ENCODE data around the gene ADGRG6.

Gene ADGRG6

GRCh38 chr6:142297996-142298753 lies 3.6 kb upstream of the ADGRG6 start:
- Mint-ChIP-seq H3K9me3 (no peaks in the 10 kb centered on the region), H3K27me3 (peaks cover 34% of the 10 kb centered on the region), H3K36me3 (no peaks in the 10 kb centered on the region), H3K4me1 (peaks cover 13% of the 10 kb centered on the region), H3K27ac (no peak overlapping the region), H3K4me3 (no peak overlapping the region)
- CTCF ChIA-PET: no interaction called here
- no peak for DNase-seq

- Mint-ChIP-seq H3K27me3 (peaks cover 36% of the 10 kb centered on the region), H3K36me3 (no peaks in the 10 kb centered on the region), H3K9me3 (no peaks in the 10 kb centered on the region), H3K27ac (no peak overlapping the region), H3K4me3 (no peak overlapping the region), H3K4me1 (peaks cover 13% of the 10 kb centered on the region)
- no peak for DNase-seq
- CTCF ChIA-PET: interaction anchor here (0.9 to 1.2 kb wide), 3 partner anchors 14 to 87 kb away, joined by 3 read pairs; no protein-coding TSS in a partner anchor
Measured at GRCh38 chr6:142300302-142300701, 1.5 kb upstream of the ADGRG6 start.

- DNase-seq: no peak
- Mint-ChIP-seq H3K4me3 (peak overlapping the region; percentile 77), H3K27ac (no peak overlapping the region), H3K36me3 (no peaks in the 10 kb centered on the region), H3K9me3 (no peaks in the 10 kb centered on the region), H3K4me1 (peaks cover 13% of the 10 kb centered on the region), H3K27me3 (peaks cover 38% of the 10 kb centered on the region)
- CTCF ChIA-PET: interaction anchor here (0.6 to 1.2 kb wide), 5 partner anchors 9 to 86 kb away, joined by 3 read pairs; no protein-coding TSS in a partner anchor
Measured at GRCh38 chr6:142300758-142301650, 803 bp upstream of the ADGRG6 start.

GRCh38 chr6:142302421-142303175 lies 791 bp downstream of the ADGRG6 start:
- Mint-ChIP-seq H3K4me1 (peaks cover 13% of the 10 kb centered on the region), H3K27ac (no peak overlapping the region), H3K4me3 (peak overlapping the region; percentile 77), H3K27me3 (peaks cover 42% of the 10 kb centered on the region), H3K36me3 (no peaks in the 10 kb centered on the region), H3K9me3 (no peaks in the 10 kb centered on the region)
- CTCF ChIA-PET: no interaction called here
- no peak for DNase-seq

GRCh38 chr6:142303176-142303533 lies 1.3 kb downstream of the ADGRG6 start:
- no peaks in the 10 kb centered on the region for H3K36me3 Mint-ChIP-seq
- CTCF ChIA-PET: interaction anchor here (1.3 kb wide), 1 partner anchor 147 kb away, joined by 3 read pairs; no protein-coding TSS in a partner anchor
- H3K27ac Mint-ChIP-seq: no peak overlapping the region
- peaks cover 42% of the 10 kb centered on the region for H3K27me3 Mint-ChIP-seq
- DNase-seq: no peak
- H3K4me1 Mint-ChIP-seq: peaks cover 13% of the 10 kb centered on the region
- no peak overlapping the region for H3K4me3 Mint-ChIP-seq
- no peaks in the 10 kb centered on the region for H3K9me3 Mint-ChIP-seq

GRCh38 chr6:142304241-142304640 lies 2.4 kb downstream of the ADGRG6 start:
- Mint-ChIP-seq H3K36me3 (no peaks in the 10 kb centered on the region), H3K9me3 (no peaks in the 10 kb centered on the region), H3K4me1 (peaks cover 13% of the 10 kb centered on the region), H3K27ac (no peak overlapping the region), H3K4me3 (no peak overlapping the region), H3K27me3 (peaks cover 42% of the 10 kb centered on the region)
- CTCF ChIA-PET: interaction anchor here (0.7 to 1.3 kb wide), 2 partner anchors 56 to 148 kb away, joined by 3 read pairs; no protein-coding TSS in a partner anchor
- no peak for DNase-seq

- Mint-ChIP-seq H3K9me3 (no peaks in the 10 kb centered on the region), H3K27me3 (peaks cover 23% of the 10 kb centered on the region), H3K27ac (no peak overlapping the region), H3K4me1 (peaks cover 10% of the 10 kb centered on the region), H3K36me3 (no peaks in the 10 kb centered on the region), H3K4me3 (no peak overlapping the region)
- DNase-seq: no peak
- CTCF ChIA-PET: no interaction called here
Measured at GRCh38 chr6:142306736-142307135, 4.9 kb downstream of the ADGRG6 start.

- no peaks in the 10 kb centered on the region for H3K4me1 Mint-ChIP-seq
- H3K27ac Mint-ChIP-seq: no peak overlapping the region
- H3K36me3 Mint-ChIP-seq: no peaks in the 10 kb centered on the region
- H3K9me3 Mint-ChIP-seq: no peaks in the 10 kb centered on the region
- H3K27me3 Mint-ChIP-seq: peaks cover 8% of the 10 kb centered on the region
- CTCF ChIA-PET: no interaction called here
- DNase-seq: no peak
- H3K4me3 Mint-ChIP-seq: no peak overlapping the region
Measured at GRCh38 chr6:142307963-142308748, 6.3 kb downstream of the ADGRG6 start.

GRCh38 chr6:142309426-142309825 lies 7.6 kb downstream of the ADGRG6 start:
- H3K4me3 Mint-ChIP-seq: no peak overlapping the region
- DNase-seq: no peak
- H3K27ac Mint-ChIP-seq: no peak overlapping the region
- H3K27me3 Mint-ChIP-seq: peaks cover 6% of the 10 kb centered on the region
- H3K9me3 Mint-ChIP-seq: no peaks in the 10 kb centered on the region
- CTCF ChIA-PET: no interaction called here
- no peaks in the 10 kb centered on the region for H3K4me1 Mint-ChIP-seq
- H3K36me3 Mint-ChIP-seq: no peaks in the 10 kb centered on the region

GRCh38 chr6:142313284-142313683 lies 11.5 kb downstream of the ADGRG6 start:
- Mint-ChIP-seq H3K36me3 (no peaks in the 10 kb centered on the region), H3K27ac (no peak overlapping the region), H3K4me1 (no peaks in the 10 kb centered on the region), H3K27me3 (no peaks in the 10 kb centered on the region), H3K9me3 (no peaks in the 10 kb centered on the region), H3K4me3 (no peak overlapping the region)
- no peak for DNase-seq
- CTCF ChIA-PET: no interaction called here

- no peaks in the 10 kb centered on the region for H3K36me3 Mint-ChIP-seq
- H3K9me3 Mint-ChIP-seq: no peaks in the 10 kb centered on the region
- no peaks in the 10 kb centered on the region for H3K4me1 Mint-ChIP-seq
- CTCF ChIA-PET: interaction anchor here (0.9 kb wide), 1 partner anchor 75 kb away, joined by 3 read pairs; no protein-coding TSS in a partner anchor
- no peak overlapping the region for H3K27ac Mint-ChIP-seq
- H3K27me3 Mint-ChIP-seq: peaks cover 4% of the 10 kb centered on the region
- no peak overlapping the region for H3K4me3 Mint-ChIP-seq
- DNase-seq: no peak
Measured at GRCh38 chr6:142316791-142317368, 15.1 kb downstream of the ADGRG6 start.

GRCh38 chr6:142318714-142319113 lies 16.9 kb downstream of the ADGRG6 start:
- CTCF ChIA-PET: no interaction called here
- H3K27ac Mint-ChIP-seq: no peak overlapping the region
- no peaks in the 10 kb centered on the region for H3K36me3 Mint-ChIP-seq
- no peak overlapping the region for H3K4me3 Mint-ChIP-seq
- DNase-seq: peak; percentile 21
- H3K4me1 Mint-ChIP-seq: no peaks in the 10 kb centered on the region
- peaks cover 4% of the 10 kb centered on the region for H3K27me3 Mint-ChIP-seq
- no peaks in the 10 kb centered on the region for H3K9me3 Mint-ChIP-seq

GRCh38 chr6:142320366-142320765 lies 18.6 kb downstream of the ADGRG6 start:
- no peak for DNase-seq
- CTCF ChIA-PET: interaction anchor here (0.7 kb wide), 1 partner anchor 167 kb away, joined by 3 read pairs; no protein-coding TSS in a partner anchor
- peaks cover 4% of the 10 kb centered on the region for H3K27me3 Mint-ChIP-seq
- no peaks in the 10 kb centered on the region for H3K4me1 Mint-ChIP-seq
- no peaks in the 10 kb centered on the region for H3K9me3 Mint-ChIP-seq
- H3K36me3 Mint-ChIP-seq: no peaks in the 10 kb centered on the region
- H3K4me3 Mint-ChIP-seq: no peak overlapping the region
- H3K27ac Mint-ChIP-seq: no peak overlapping the region

Measured in activated naive CD4-positive, alpha-beta T cell treated with anti-CD3 and anti-CD28 coated beads, Interleukin-2, amount 10 ng/mL, durations not matched to agents 7 days and 5 days (primary cell).